WTC11 (cell line): ENCODE results near the gene OLIG1. TPM values are rescaled to one million over a fixed set of nuclear protein-coding genes. Genes with fewer than 3 reads are reported as not detected.

ENCODE experiments used
- ATAC-seq: fragments of 200-7000 bp; cut with Tn5 transposase; 2 replicates; pipeline ENCODE4 v1.10.0; 2021; ENCODE audit warnings: mild to moderate bottlenecking, moderate library complexity
- CTCF ChIA-PET: fragments of 300-600 bp; sonication (Branson Sonifier 250); formaldehyde crosslinking; loops from one replicate; lab custom pipeline; 2021; ENCODE audit warnings: antibody characterized with exemption; lab: Charles Lee
- POLR2A ChIA-PET: fragments of 350-600 bp; sonication (Branson Sonifier 250); formaldehyde crosslinking; loops from one replicate; lab custom pipeline; 2021; ENCODE audit warnings: antibody characterized with exemption; lab: Charles Lee
- DNase-seq: peaks from one replicate; pipeline ENCODE4 v3.0.0; 2021; ENCODE audit warnings: low spot score
- H3K27ac Mint-ChIP-seq: 2 replicates; pipeline ENCODE4 v1.8.0; 2021; ENCODE audit warnings: mixed read lengths
- H3K27me3 Mint-ChIP-seq: 2 replicates; pipeline ENCODE4 v1.8.0; 2021; ENCODE audit warnings: low read depth, mild to moderate bottlenecking, moderate library complexity, mixed read lengths
- H3K36me3 Mint-ChIP-seq: 2 replicates; pipeline ENCODE4 v1.8.0; 2021; ENCODE audit warnings: mixed read lengths
- H3K4me1 Mint-ChIP-seq: 2 replicates; pipeline ENCODE4 v1.8.0; 2022; ENCODE audit warnings: mixed read lengths
- H3K4me3 Mint-ChIP-seq: 2 replicates; pipeline ENCODE4 v1.8.0; 2021; ENCODE audit warnings: mild to moderate bottlenecking, moderate library complexity, mixed read lengths
- H3K9me3 Mint-ChIP-seq: 2 replicates; pipeline ENCODE4 v1.8.0; 2021; ENCODE audit warnings: mixed read lengths
- AR ChIP-seq: fragments of 250-450 bp; sonication (Bioruptor Pico); IDR thresholded peaks from 2 replicates; pipeline ENCODE4 v1.9.0; 2021; ENCODE audit warnings: mild to moderate bottlenecking
- ATF1 ChIP-seq: sonication (generic); formaldehyde crosslinking; IDR thresholded peaks from 2 replicates; pipeline ENCODE4 v1.8.1; 2023; ENCODE audit warnings: mild to moderate bottlenecking, moderate library complexity, missing genetic modification reagents
- ATF3 ChIP-seq: sonication (generic); formaldehyde crosslinking; conservative IDR thresholded peaks from 2 replicates; pipeline ENCODE4 v1.8.1; 2022; ENCODE audit warnings: mild to moderate bottlenecking, missing genetic modification reagents
- CDX4 ChIP-seq: fragments of 250-450 bp; sonication (Bioruptor Pico); IDR thresholded peaks from 2 replicates; pipeline ENCODE4 v1.9.0; 2021; ENCODE audit warnings: moderate library complexity, mild to moderate bottlenecking, inconsistent platforms, borderline replicate concordance
- ELF4 ChIP-seq: sonication (generic); formaldehyde crosslinking; IDR thresholded peaks from 2 replicates; pipeline ENCODE4 v1.8.1; 2022; ENCODE audit warnings: low read depth, mild to moderate bottlenecking, moderate library complexity, missing genetic modification reagents
- ETV6 ChIP-seq: sonication (generic); formaldehyde crosslinking; IDR thresholded peaks from 2 replicates; pipeline ENCODE4 v1.8.1; 2022; ENCODE audit warnings: mild to moderate bottlenecking, missing genetic modification reagents
- FOXP4 ChIP-seq: sonication (generic); formaldehyde crosslinking; IDR thresholded peaks from 2 replicates; pipeline ENCODE4 v1.8.0; 2022; ENCODE audit warnings: mild to moderate bottlenecking, missing genetic modification reagents
- GABPB1 ChIP-seq: sonication (generic); formaldehyde crosslinking; IDR thresholded peaks from 2 replicates; pipeline ENCODE4 v1.8.1; 2023; ENCODE audit warnings: mild to moderate bottlenecking, missing genetic modification reagents
- GTF2I ChIP-seq: fragments of 250-450 bp; sonication (Bioruptor Pico); conservative IDR thresholded peaks from 2 replicates; pipeline ENCODE4 v1.4.0; 2021; ENCODE audit warnings: mild to moderate bottlenecking
- KAT7 ChIP-seq: sonication (generic); formaldehyde crosslinking; IDR thresholded peaks from 2 replicates; pipeline ENCODE4 v1.8.1; 2023; ENCODE audit warnings: missing genetic modification reagents, mild to moderate bottlenecking, borderline replicate concordance
- MXD4 ChIP-seq: fragments of 250-450 bp; sonication (Bioruptor Pico); IDR thresholded peaks from 2 replicates; pipeline ENCODE4 v1.8.0; 2021; ENCODE audit warnings: mild to moderate bottlenecking, moderate library complexity, borderline replicate concordance
- NFATC4 ChIP-seq: fragments of 250-450 bp; sonication (Bioruptor Pico); IDR thresholded peaks from 2 replicates; pipeline ENCODE4 v1.9.0; 2021; ENCODE audit warnings: mild to moderate bottlenecking
- NFYB ChIP-seq: sonication (generic); formaldehyde crosslinking; conservative IDR thresholded peaks from 2 replicates; pipeline ENCODE4 v1.8.0; 2022; ENCODE audit warnings: low read depth, missing genetic modification reagents
- NR2C2 ChIP-seq: sonication (generic); formaldehyde crosslinking; IDR thresholded peaks from 2 replicates; pipeline ENCODE4 v1.8.0; 2022; ENCODE audit warnings: mild to moderate bottlenecking, missing genetic modification reagents
- PREB ChIP-seq: sonication (generic); formaldehyde crosslinking; IDR thresholded peaks from 2 replicates; pipeline ENCODE4 v1.8.1; 2022; ENCODE audit warnings: mild to moderate bottlenecking, missing genetic modification reagents, moderate library complexity, borderline replicate concordance
- PRRX2 ChIP-seq: fragments of 250-450 bp; sonication (Bioruptor Pico); IDR thresholded peaks from 2 replicates; pipeline ENCODE4 v1.8.0; 2021; ENCODE audit warnings: mild to moderate bottlenecking
- RORB ChIP-seq: fragments of 250-450 bp; sonication (Bioruptor Pico); IDR thresholded peaks from 2 replicates; pipeline ENCODE4 v1.9.0; 2021; ENCODE audit warnings: mild to moderate bottlenecking
- ZBTB43 ChIP-seq: sonication (generic); formaldehyde crosslinking; IDR thresholded peaks from 2 replicates; pipeline ENCODE4 v1.8.1; 2023; ENCODE audit warnings: mild to moderate bottlenecking, missing genetic modification reagents
- ZNF396 ChIP-seq: fragments of 250-450 bp; sonication (Bioruptor Pico); IDR thresholded peaks from 2 replicates; pipeline ENCODE4 v1.8.0; 2021; ENCODE audit warnings: mild to moderate bottlenecking, moderate library complexity, borderline replicate concordance
- total RNA-seq: library from RNA; stranded (reverse); gene quantifications from 3 replicates; pipeline ENCODE4 v1.2.3, GENCODE V29; 2021

Gene OLIG1
- total RNA-seq, 1 experiment from 2014 or later: 2.1 TPM

- Mint-ChIP-seq H3K27me3 (peaks cover 37% of the 10 kb centered on the region), H3K36me3 (no peaks in the 10 kb centered on the region), H3K4me3 (no peak overlapping the region), H3K4me1 (no peaks in the 10 kb centered on the region), H3K9me3 (no peaks in the 10 kb centered on the region), H3K27ac (no peak overlapping the region)
- DNase-seq: no peak
- ChIA-PET CTCF (no interaction called here), POLR2A (no interaction called here)
- no peak for ATAC-seq
- TF ChIP-seq FOXP4 (no peak), RORB (CRISPR knock-in tag) (no peak), ZNF396 (CRISPR knock-in tag) (no peak), NFATC4 (CRISPR knock-in tag) (no peak), AR (CRISPR knock-in tag) (no peak), ATF3 (CRISPR knock-in tag) (no peak), GTF2I (CRISPR knock-in tag) (no peak), KAT7 (CRISPR knock-in tag) (no peak), ZBTB43 (CRISPR knock-in tag) (no peak), ELF4 (CRISPR knock-in tag) (no peak), GABPB1 (CRISPR knock-in tag) (no peak), ETV6 (no peak), CDX4 (CRISPR knock-in tag) (no peak)
These were observed 11.4 kb upstream of the OLIG1 start for GRCh38 chr21:33058527-33058926.

- no peak overlapping the region for H3K4me3 Mint-ChIP-seq
- H3K27me3 Mint-ChIP-seq: peaks cover 41% of the 10 kb centered on the region
- ChIA-PET CTCF (no interaction called here), POLR2A (no interaction called here)
- TF ChIP-seq MXD4 (CRISPR knock-in tag) (no peak), NFYB (no peak), NR2C2 (CRISPR knock-in tag) (no peak), ATF1 (CRISPR knock-in tag) (no peak), PREB (CRISPR knock-in tag) (no peak), PRRX2 (CRISPR knock-in tag) (no peak)
- no peak overlapping the region for H3K27ac Mint-ChIP-seq
- DNase-seq (no peak), ATAC-seq (no peak)
- 0 out of 2 replicates have a peak, but pooled peaks cover 1% of the 10 kb centered on the region for H3K4me1 Mint-ChIP-seq
- no peaks in the 10 kb centered on the region for H3K36me3 Mint-ChIP-seq
- H3K9me3 Mint-ChIP-seq: no peaks in the 10 kb centered on the region
These were observed 11.0 kb upstream of the OLIG1 start for GRCh38 chr21:33058957-33059356.
